Measurements from ENCODE around the gene AURKA. TPM values are rescaled to one million over a fixed set of nuclear protein-coding genes. Genes with fewer than 3 reads are reported as not detected.

AURKA gene
- total and polyA plus RNA-seq, 4 donors, result 0.88 to 41.6 (median 2.7) TPM

GRCh38 chr20:56360133-56360907, 31.7 kb downstream of the AURKA start:
- peak overlapping the region in 2 of 3 donors; percentile 65 to 96 for H3K4me3 ChIP-seq (ENCODE audit: low read depth in 1 of 3, low read length in 3 of 3)
- no peaks in the 10 kb centered on the region for H3K9me3 ChIP-seq (ENCODE audit: control insufficient read depth in 4 of 4, low read length in 3 of 4)
- DNase-seq (ENCODE audit: low spot score), result peak; percentile 47
- peak overlapping the region; percentile 52 to 74 for H3K27ac ChIP-seq (ENCODE audit: low read depth in 1 of 2, low read length in 2 of 2)
- no peak for TF ChIP-seq NR2F2 (IDR thresholded peaks at IDR 0.05)
- TF ChIP-seq RXRA (IDR thresholded peaks at IDR 0.05), result peak in 1 of 2 donors; percentile 34
- no peak for TF ChIP-seq ATF3 (IDR thresholded peaks at IDR 0.05)
- TF ChIP-seq REST (IDR thresholded peaks at IDR 0.05), result peak; percentile 19
- TF ChIP-seq, protein P1, sequence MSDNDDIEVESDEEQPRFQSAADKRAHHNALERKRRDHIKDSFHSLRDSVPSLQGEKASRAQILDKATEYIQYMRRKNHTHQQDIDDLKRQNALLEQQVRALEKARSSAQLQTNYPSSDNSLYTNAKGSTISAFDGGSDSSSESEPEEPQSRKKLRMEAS (IDR thresholded peaks at IDR 0.05), result no peak
- no peak for TF ChIP-seq EGR1 (IDR thresholded peaks at IDR 0.05; ENCODE audit: low read depth in 2 of 2)
- TF ChIP-seq YY1 (IDR thresholded peaks at IDR 0.05), result peak; percentile 38
- TF ChIP-seq HNF4A (conservative IDR thresholded peaks at IDR 0.05), result peak; percentile 51 to 62
- no peak for TF ChIP-seq CTCF (IDR thresholded peaks at IDR 0.05; ENCODE audit: low read depth, low read length, missing input control)
- no peak for TF ChIP-seq ZBTB33 (IDR thresholded peaks at IDR 0.05)
- no peak for TF ChIP-seq FOXA1 (IDR thresholded peaks at IDR 0.05)
- no peak for TF ChIP-seq TAF1 (conservative IDR thresholded peaks at IDR 0.05)
- TF ChIP-seq RAD21 (IDR thresholded peaks at IDR 0.05), result no peak
- TF ChIP-seq GABPA (IDR thresholded peaks at IDR 0.05 in 1 of 2, conservative IDR thresholded peaks at IDR 0.05 in 1 of 2), result no peak
- TF ChIP-seq FOXA2 (IDR thresholded peaks at IDR 0.05), result peak; percentile 59
- no peak for TF ChIP-seq HNF4G (IDR thresholded peaks at IDR 0.05)
- peak; percentile 47 for TF ChIP-seq SP1 (IDR thresholded peaks at IDR 0.05)
- H3K27me3 ChIP-seq (ENCODE audit: control insufficient read depth in 4 of 4, insufficient read depth in 4 of 4, low read length in 3 of 4), result no peaks in the 10 kb centered on the region
- 75% methylated on average over 14 of the region's 14 CpGs for WGBS
- H3K9ac ChIP-seq (ENCODE audit: low read depth in 1 of 2, low read length in 2 of 2), result peak overlapping the region in 1 of 2 donors; percentile 28
- H3K36me3 ChIP-seq (ENCODE audit: control insufficient read depth in 4 of 4, insufficient read depth in 3 of 4, low read depth in 1 of 4, low read length in 3 of 4), result peaks cover 0 to 4% (median 2%) of the 10 kb centered on the region in 4 donors
- peaks cover 8 to 18% (median 11%) of the 10 kb centered on the region in 4 donors for H3K4me1 ChIP-seq (ENCODE audit: control insufficient read depth in 4 of 4, insufficient read depth in 4 of 4, low read length in 3 of 4)

Data from liver (tissue), 9 donors.